ENCODE results near the gene RBBP8. TPM values are rescaled to one million over a fixed set of nuclear protein-coding genes. Genes with fewer than 3 reads are reported as not detected.

The RBBP8 gene
- total RNA-seq, 4 donors from 2014 or later: 14.2 to 63.4 (median 32.9) TPM

DNA sequence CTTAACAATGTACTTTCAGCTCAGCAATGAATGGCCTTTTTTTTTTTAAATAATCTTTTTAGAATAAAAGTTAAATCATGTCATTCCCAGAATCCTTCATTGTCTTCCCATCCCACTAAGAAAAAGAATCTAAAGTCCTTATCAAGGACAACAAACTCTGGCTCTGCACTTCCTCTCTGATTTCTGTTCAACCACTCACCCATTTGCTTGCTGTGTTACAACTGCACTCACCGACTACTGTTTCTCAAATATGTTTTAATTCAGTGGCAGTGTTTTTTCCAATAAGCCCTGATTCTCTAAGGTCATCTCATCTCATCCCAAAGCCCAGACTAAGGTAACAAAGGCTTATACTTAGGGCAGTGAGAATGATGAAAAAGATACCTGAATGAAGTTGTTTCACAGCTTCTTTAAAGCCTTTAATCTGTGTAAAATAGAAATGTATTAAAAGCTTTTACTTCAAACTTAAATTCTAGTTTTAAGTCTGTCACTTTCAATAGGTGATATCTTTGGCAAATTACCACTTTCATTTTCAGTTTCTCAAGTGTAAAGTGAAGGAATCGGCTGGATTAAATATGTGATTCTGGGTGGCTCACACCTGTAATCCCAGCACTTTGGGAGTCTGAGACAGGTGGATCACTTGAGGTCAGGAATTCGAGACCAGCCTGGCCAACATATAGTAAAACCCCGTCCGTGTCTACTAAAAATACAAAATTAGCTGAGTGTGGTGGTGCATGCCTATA, 87.6 kb downstream of the RBBP8 start:
- DNase-seq (ENCODE audit: low spot score) (no peak), ATAC-seq (ENCODE audit: low FRiP score) (no peak)
- TF ChIP-seq, protein P1, sequence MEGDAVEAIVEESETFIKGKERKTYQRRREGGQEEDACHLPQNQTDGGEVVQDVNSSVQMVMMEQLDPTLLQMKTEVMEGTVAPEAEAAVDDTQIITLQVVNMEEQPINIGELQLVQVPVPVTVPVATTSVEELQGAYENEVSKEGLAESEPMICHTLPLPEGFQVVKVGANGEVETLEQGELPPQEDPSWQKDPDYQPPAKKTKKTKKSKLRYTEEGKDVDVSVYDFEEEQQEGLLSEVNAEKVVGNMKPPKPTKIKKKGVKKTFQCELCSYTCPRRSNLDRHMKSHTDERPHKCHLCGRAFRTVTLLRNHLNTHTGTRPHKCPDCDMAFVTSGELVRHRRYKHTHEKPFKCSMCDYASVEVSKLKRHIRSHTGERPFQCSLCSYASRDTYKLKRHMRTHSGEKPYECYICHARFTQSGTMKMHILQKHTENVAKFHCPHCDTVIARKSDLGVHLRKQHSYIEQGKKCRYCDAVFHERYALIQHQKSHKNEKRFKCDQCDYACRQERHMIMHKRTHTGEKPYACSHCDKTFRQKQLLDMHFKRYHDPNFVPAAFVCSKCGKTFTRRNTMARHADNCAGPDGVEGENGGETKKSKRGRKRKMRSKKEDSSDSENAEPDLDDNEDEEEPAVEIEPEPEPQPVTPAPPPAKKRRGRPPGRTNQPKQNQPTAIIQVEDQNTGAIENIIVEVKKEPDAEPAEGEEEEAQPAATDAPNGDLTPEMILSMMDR (IDR thresholded peaks at IDR 0.05): no peak

DNA sequence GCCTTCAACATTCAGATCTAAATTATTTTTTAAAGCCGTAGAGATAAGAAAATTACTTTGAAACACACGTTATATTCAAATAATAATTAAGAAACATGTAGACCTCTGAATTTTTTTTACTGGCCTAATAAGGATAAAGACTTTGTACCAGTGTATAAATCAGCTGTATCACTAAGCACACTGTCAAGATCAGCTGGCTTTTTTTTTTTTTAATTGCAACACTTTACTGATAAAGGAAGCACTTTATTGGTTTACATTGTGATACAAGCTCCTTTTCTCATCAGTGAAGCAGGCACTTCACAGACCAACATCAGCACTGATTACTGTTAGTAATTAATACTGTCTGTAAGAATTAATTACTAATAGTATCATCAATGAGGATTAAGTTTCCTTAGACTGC, 88.5 kb downstream of the RBBP8 start:
- ATAC-seq (ENCODE audit: low FRiP score): no peak
- DNase-seq (ENCODE audit: low spot score): no peak
- TF ChIP-seq, protein P1 (IDR thresholded peaks at IDR 0.05): no peak

DNA sequence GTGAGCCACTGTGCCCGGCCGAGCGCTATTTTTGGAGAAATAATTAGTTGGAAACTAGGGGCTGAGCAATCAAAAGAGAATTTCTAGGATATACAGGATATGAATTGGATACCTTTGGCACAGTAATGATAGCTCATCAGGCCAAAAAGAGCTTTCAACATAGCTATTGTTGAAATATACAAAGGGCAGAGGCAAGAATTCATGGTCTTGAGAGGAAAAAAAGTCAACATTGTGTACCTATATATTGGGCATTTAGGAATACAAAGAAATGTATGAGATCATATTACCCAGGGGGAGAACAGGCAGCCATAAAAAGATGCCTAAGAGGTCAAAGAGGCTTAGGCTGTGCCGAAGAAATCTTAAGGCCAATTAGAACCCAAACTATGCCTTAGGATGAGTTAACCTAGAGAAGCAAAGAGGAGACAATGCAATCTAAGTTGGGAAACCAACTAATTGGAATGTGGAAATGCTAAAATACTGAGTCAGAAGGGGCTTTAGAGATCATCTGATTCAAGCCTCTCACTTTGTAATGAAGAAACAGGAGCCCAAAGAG, 99.0 kb downstream of the RBBP8 start:
- DNase-seq (ENCODE audit: low spot score) (no peak), ATAC-seq (ENCODE audit: low FRiP score) (peak; percentile 67)
- TF ChIP-seq, protein P1 (IDR thresholded peaks at IDR 0.05): no peak

DNA sequence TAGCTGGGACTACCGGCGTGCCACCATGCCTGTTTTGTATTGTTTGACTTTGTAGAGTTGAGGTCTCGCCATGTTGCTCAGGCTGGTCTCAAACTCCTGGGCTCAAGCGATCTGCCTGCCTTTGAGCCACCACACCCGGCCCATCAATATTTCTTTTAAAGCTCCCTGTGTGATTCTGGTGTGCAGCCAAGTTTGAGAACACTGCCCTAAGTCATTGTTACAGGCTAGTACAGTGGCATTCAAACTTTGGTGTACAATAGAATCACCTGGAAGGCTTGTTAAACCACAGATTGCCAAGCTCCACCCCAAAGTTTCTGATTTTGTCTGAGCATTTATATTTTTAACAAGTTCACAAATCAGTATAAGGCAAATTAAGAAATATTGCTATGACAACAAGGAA, 99.9 kb downstream of the RBBP8 start:
- ATAC-seq (ENCODE audit: low FRiP score) (no peak), DNase-seq (ENCODE audit: low spot score) (no peak)
- TF ChIP-seq, protein P1 (IDR thresholded peaks at IDR 0.05): no peak

DNA sequence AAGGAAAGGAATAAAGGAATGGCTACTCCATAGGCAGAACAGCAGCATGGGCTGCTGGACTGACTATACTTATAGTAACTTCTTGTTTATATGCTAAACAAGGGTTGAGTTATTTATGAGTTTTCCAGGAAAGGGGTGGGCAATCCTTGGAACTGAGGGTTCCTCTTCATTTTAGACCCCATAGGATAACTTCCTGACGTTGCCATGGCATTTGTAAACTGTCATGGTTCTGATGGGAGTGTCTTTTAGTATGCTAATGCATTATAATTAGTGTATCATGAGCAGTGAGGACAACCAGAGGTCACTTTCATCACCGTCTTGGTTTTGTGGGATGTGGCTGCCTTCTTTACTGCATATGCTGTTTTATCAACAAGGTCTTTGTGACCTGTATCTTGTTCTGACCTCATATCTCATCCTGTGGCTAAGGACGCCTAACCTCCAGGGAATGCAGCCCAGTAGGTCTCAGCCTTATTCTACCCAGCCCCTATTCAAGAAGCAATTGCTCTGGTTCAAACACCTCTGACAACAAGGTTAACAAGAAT, 103.6 kb downstream of the RBBP8 start:
- TF ChIP-seq, protein P1 (IDR thresholded peaks at IDR 0.05): no peak
- no peak for ATAC-seq (ENCODE audit: low FRiP score)
- no peak for DNase-seq (ENCODE audit: low spot score)

DNA sequence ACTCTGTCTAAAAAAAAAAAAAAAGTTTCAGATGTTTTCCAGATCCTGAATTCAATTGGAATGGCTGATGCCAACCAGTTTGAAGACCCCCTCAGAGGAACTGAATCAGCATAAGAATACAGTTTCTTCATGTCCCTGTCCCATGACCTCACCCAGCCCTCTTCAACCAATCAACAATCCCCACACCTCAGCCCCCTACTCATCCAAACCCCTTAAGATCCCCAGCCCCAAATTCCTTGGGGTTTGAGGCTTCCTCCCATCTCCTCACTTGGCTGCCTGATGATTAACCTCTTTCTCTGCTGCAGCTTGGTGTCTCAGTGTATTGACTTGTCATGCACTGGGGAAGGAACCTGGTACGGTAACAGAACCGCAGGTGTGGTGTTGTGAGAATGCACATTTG, 104.5 kb downstream of the RBBP8 start:
- TF ChIP-seq, protein P1 (IDR thresholded peaks at IDR 0.05): no peak
- ATAC-seq (ENCODE audit: low FRiP score) (no peak), DNase-seq (ENCODE audit: low spot score) (no peak)

DNA sequence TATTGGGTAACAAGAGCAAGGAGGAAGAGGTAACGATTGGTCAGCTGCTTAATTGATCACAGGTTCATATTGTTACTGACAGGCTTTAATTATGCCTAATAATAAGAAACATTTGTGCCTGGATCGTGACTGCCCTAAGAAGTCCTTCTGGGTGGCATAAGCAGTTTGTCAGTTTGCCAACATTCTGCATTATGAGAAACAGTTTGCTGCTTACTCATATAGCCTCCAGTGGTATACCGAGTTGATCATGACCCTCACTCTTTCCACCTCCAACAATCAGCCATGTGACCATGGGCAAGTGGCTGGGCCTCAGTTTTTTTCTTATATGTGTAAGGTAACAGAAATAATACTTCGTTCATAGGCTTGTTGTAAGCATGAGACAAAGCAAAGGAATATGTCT, 105.6 kb downstream of the RBBP8 start:
- ATAC-seq (ENCODE audit: low FRiP score) (no peak), DNase-seq (ENCODE audit: low spot score) (no peak)
- TF ChIP-seq, protein P1 (IDR thresholded peaks at IDR 0.05): no peak

All from omental fat pad (tissue), 4 donors.